ENCODE data around the gene ATG9A.

DNA sequence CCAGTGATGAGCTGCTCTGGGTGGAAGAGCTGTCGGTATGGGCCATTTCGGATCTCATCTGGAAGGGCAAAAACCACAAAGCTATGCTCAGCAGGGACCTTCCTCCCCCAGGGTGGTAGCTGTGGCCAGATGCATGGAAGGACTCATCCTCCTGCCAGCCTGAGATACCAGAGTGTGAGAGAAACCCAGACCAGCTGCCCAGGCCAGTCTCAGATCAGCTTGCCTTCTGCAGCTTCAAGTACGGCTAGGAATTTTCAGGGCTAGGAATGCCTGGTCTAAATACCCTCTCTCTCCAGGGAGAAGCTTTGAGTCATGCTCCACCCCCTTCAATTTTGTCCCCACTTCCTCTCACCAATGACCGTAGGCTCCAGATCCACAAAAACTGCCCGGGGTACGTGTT, 22.2 kb upstream of the ATG9A start:
- TF ChIP-seq CTCF (IDR thresholded peaks at IDR 0.05; ENCODE audit: poor library complexity) = no peak
- TF ChIP-seq EZH2 (IDR thresholded peaks at IDR 0.05; ENCODE audit: borderline replicate concordance) = no peak
- TF ChIP-seq EZH2phosphoT487 (IDR thresholded peaks at IDR 0.05; ENCODE audit: low read depth, severe bottlenecking, unreplicated experiment) = no peak
